Osteoblast (primary cell): ENCODE results near the gene TAF1A. TPM values are rescaled to one million over a fixed set of nuclear protein-coding genes. Genes with fewer than 3 reads are reported as not detected.
A peak's percentile ranks its signal among the peaks of the same experiment; 100 is the strongest.

Experiments
- DNase-seq: peaks from one replicate; pipeline ENCODE4 v3.0.0; 2011; ENCODE audit warnings: low spot score, mixed read lengths; ENCODE audit not compliant: insufficient read length; ENCODE audit errors: missing footprints
- H2AFZ ChIP-seq: 2 replicates; pipeline ENCODE4 v1.6.0; 2011; ENCODE audit warnings: mild to moderate bottlenecking, low read length
- H3K27ac ChIP-seq: 2 replicates; pipeline ENCODE4 v1.5.1; 2011; ENCODE audit warnings: mild to moderate bottlenecking, low read depth, low read length, moderate library complexity
- H3K27me3 ChIP-seq: 2 replicates; pipeline ENCODE4 v1.6.0; 2012; ENCODE audit warnings: mild to moderate bottlenecking, control low read depth, inconsistent platforms, low read length, moderate library complexity; ENCODE audit not compliant: insufficient read depth
- H3K36me3 ChIP-seq: 2 replicates; pipeline ENCODE4 v1.5.1; 2011; ENCODE audit warnings: mild to moderate bottlenecking, low read length, control low read depth, moderate library complexity; ENCODE audit not compliant: insufficient read depth
- H3K4me1 ChIP-seq: 2 replicates; pipeline ENCODE4 v1.5.1; 2011; ENCODE audit warnings: mild to moderate bottlenecking, low read length, control low read depth, moderate library complexity; ENCODE audit not compliant: insufficient read depth
- H3K4me2 ChIP-seq: 2 replicates; pipeline ENCODE4 v1.6.0; 2011; ENCODE audit warnings: mild to moderate bottlenecking, low read length; ENCODE audit not compliant: insufficient read depth
- H3K4me3 ChIP-seq: fragments of 200-600 bp; sonication (generic); 3 replicates; pipeline ENCODE4 v1.5.1; 2012; ENCODE audit warnings: mild to moderate bottlenecking, low read length, inconsistent platforms; ENCODE audit not compliant: insufficient read depth
- H3K79me2 ChIP-seq: 2 replicates; pipeline ENCODE4 v1.6.0; 2012; ENCODE audit warnings: mild to moderate bottlenecking, low read length, control low read depth, inconsistent platforms; ENCODE audit not compliant: insufficient read depth
- H3K9me3 ChIP-seq: 2 replicates; pipeline ENCODE4 v1.5.1; 2011; ENCODE audit warnings: low read depth, low read length, control low read depth
- H4K20me1 ChIP-seq: 2 replicates; pipeline ENCODE4 v1.6.0; 2012; ENCODE audit warnings: mild to moderate bottlenecking, low read length, control low read depth; ENCODE audit not compliant: insufficient read depth
- total RNA-seq: library from RNA; depleted of rRNA; stranded (reverse); fragments of >200 nt; gene quantifications from 2 replicates; pipeline ENCODE4 v1.2.3, GENCODE V29; 2012
- TF ChIP-seq, protein P1 (sequence below): IDR thresholded peaks from 2 replicates; pipeline ENCODE4 v1.5.1; 2011; ENCODE audit warnings: mild to moderate bottlenecking, low read depth, low read length, moderate library complexity; ENCODE audit errors: extremely low read depth

TAF1A gene
- total RNA-seq, 1 donor, result 9.4 TPM

DNA sequence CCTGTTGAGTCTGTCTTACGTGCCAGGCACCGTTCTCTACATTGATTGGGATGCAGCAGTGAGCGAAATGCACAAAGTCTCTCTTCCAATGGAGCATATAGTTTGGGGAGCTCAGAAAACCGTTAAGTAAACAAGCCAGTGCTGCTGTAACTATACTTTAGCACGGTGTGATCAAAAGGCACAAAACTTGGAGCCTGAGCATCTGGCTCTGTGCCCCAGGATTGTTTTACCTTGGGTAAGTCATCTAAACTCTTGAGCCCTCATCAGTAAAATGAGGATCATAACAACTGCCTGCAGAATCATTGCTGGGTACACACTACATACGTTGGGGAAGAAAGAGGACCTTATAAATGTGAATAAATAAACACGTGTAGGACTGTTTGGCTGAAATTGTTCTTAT, 43.6 kb downstream of the TAF1A start:
- no peaks in the 10 kb centered on the region for H3K27me3 ChIP-seq
- H2AFZ ChIP-seq, result no peak overlapping the region
- peak overlapping the region; percentile 84 for H3K4me2 ChIP-seq
- H4K20me1 ChIP-seq, result no peaks in the 10 kb centered on the region
- no peak overlapping the region for H3K4me3 ChIP-seq
- H3K79me2 ChIP-seq, result no peaks in the 10 kb centered on the region
- no peak for DNase-seq
- peaks cover 22% of the 10 kb centered on the region for H3K4me1 ChIP-seq
- H3K9me3 ChIP-seq, result no peaks in the 10 kb centered on the region
- H3K36me3 ChIP-seq, result no peaks in the 10 kb centered on the region
- TF ChIP-seq, protein P1, sequence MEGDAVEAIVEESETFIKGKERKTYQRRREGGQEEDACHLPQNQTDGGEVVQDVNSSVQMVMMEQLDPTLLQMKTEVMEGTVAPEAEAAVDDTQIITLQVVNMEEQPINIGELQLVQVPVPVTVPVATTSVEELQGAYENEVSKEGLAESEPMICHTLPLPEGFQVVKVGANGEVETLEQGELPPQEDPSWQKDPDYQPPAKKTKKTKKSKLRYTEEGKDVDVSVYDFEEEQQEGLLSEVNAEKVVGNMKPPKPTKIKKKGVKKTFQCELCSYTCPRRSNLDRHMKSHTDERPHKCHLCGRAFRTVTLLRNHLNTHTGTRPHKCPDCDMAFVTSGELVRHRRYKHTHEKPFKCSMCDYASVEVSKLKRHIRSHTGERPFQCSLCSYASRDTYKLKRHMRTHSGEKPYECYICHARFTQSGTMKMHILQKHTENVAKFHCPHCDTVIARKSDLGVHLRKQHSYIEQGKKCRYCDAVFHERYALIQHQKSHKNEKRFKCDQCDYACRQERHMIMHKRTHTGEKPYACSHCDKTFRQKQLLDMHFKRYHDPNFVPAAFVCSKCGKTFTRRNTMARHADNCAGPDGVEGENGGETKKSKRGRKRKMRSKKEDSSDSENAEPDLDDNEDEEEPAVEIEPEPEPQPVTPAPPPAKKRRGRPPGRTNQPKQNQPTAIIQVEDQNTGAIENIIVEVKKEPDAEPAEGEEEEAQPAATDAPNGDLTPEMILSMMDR, result no peak
- H3K27ac ChIP-seq, result peak overlapping the region; percentile 53

DNA sequence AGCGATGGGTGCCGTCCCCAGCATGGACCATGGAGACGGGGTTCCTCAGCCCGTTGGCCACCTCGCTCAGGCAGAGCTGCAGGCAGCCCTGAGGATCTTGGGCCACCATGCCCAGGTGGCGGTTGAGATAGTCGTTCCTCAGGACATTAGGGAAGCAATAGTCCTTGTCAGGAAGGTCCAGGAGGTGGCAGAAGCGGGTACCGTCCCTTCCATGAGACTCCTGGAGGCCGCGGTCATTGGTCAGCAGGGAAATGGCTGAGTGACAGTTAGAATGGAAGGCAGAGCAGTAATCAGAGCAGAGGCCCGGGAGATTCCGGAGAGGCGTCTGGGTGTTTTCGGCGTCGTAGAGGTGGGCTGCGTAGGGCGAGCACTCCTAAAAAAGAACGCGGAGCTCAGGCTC, 45.9 kb downstream of the TAF1A start:
- Histone ChIP-seq H3K27ac (no peak overlapping the region), H2AFZ (no peak overlapping the region), H4K20me1 (no peaks in the 10 kb centered on the region), H3K4me2 (no peak overlapping the region), H3K4me1 (peaks cover 31% of the 10 kb centered on the region), H3K36me3 (no peaks in the 10 kb centered on the region), H3K27me3 (no peaks in the 10 kb centered on the region), H3K9me3 (no peaks in the 10 kb centered on the region), H3K4me3 (no peak overlapping the region), H3K79me2 (no peaks in the 10 kb centered on the region)
- TF ChIP-seq, protein P1, result no peak
- no peak for DNase-seq

DNA sequence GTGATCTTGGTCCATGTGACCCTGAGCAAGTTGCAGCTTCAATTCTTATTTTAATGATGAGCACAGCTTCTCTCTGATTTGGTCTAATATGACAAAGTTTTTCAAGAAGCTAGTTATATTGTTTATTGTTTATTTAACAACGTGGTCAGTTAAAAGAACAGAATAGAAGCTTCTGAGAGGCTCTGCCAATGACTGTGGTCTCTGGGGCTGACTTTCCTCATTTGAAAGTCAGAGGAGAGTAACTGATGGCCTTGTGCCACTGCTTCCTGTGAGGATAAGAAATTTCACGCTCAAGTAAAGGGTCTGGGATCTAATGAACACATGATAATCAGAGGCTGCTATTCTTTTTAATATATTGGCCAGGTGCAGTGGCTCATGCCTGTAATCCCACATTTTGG, 49.1 kb downstream of the TAF1A start:
- TF ChIP-seq, protein P1, result no peak
- Histone ChIP-seq H3K4me3 (no peak overlapping the region), H3K36me3 (no peaks in the 10 kb centered on the region), H4K20me1 (no peaks in the 10 kb centered on the region), H3K79me2 (no peaks in the 10 kb centered on the region), H3K27me3 (no peaks in the 10 kb centered on the region), H3K9me3 (no peaks in the 10 kb centered on the region), H3K4me1 (peaks cover 9% of the 10 kb centered on the region), H3K4me2 (no peak overlapping the region), H2AFZ (no peak overlapping the region), H3K27ac (no peak overlapping the region)
- DNase-seq, result no peak

DNA sequence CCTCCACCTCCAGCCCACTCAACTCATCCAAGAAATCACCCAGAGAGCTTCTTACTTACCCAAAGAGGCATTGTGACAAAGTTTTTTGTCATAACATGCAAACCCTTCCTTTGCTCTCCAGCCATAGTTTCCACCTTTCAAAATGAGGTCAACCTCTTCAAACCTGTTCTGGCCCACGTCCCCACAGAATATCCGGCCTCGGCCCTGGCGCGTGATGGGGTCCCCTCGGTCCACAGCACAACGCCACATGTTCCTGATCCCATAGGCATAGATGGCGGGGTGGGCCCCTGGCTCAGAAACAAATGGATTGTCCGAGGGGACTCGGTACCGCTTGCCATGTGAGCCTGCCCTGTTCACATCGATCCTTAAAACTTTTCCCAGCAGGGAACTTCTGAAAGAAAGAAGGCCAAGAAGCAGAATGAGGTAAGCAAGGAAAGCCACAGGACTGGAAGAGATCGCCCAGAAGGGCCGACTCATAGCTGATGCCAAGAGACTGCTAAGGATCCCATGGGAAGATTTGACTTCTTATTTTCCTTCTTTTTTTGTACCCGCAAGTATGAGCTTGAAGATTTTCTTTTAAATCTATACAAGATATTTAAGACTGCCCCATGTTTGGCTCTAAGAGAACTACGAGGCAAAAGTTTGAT, 49.7 kb downstream of the TAF1A start:
- H4K20me1 ChIP-seq, result no peaks in the 10 kb centered on the region
- H3K4me1 ChIP-seq, result peaks cover 9% of the 10 kb centered on the region
- no peak overlapping the region for H3K4me3 ChIP-seq
- no peaks in the 10 kb centered on the region for H3K9me3 ChIP-seq
- H3K79me2 ChIP-seq, result no peaks in the 10 kb centered on the region
- TF ChIP-seq, protein P1, result no peak
- no peaks in the 10 kb centered on the region for H3K27me3 ChIP-seq
- peak overlapping the region; percentile 2 for H2AFZ ChIP-seq
- H3K27ac ChIP-seq, result no peak overlapping the region
- DNase-seq, result peak; percentile 83
- H3K4me2 ChIP-seq, result peak overlapping the region; percentile 18
- H3K36me3 ChIP-seq, result no peaks in the 10 kb centered on the region
